T-helper 22 cell (primary cell): ENCODE data around the gene MCU.
"Not testable (repeated sequence)": the region's sequence is repeated elsewhere in the genome, so short reads cannot be mapped to it uniquely, and the experiment has no call there.

ENCODE experiments used
- DNase-seq: peaks from one replicate; pipeline ENCODE4 v3.0.0-alpha.2; 2020; ENCODE audit warnings: low read depth

The MCU gene

GRCh38 chr10:72762042-72762441 is 70.1 kb downstream of the MCU start:
- DNase-seq, result no peak

- no peak for DNase-seq
Observed at GRCh38 chr10:72763201-72763600, 71.3 kb downstream of the MCU start.

- no peak for DNase-seq
Observed at GRCh38 chr10:72764151-72764550, 72.2 kb downstream of the MCU start.

- DNase-seq, result no peak
Observed at GRCh38 chr10:72765051-72765745, 73.3 kb downstream of the MCU start.

GRCh38 chr10:72771195-72771594 is 79.3 kb downstream of the MCU start:
- not testable (repeated sequence) for DNase-seq

- no peak for DNase-seq
Observed at GRCh38 chr10:72772031-72772430, 80.1 kb downstream of the MCU start.

GRCh38 chr10:72779874-72780273 is 87.9 kb downstream of the MCU start:
- no peak for DNase-seq

- DNase-seq, result no peak
Observed at GRCh38 chr10:72782649-72783330, 90.8 kb downstream of the MCU start.

- no peak for DNase-seq
Observed at GRCh38 chr10:72783410-72783833, 91.5 kb downstream of the MCU start.

GRCh38 chr10:72784551-72785351 is 92.8 kb downstream of the MCU start:
- DNase-seq, result no peak

- no peak for DNase-seq
Observed at GRCh38 chr10:72785409-72785808, 93.5 kb downstream of the MCU start.

- DNase-seq, result no peak
Observed at GRCh38 chr10:72790216-72790990, 98.5 kb downstream of the MCU start.

GRCh38 chr10:72792288-72792687 is 100.3 kb downstream of the MCU start:
- no peak for DNase-seq

GRCh38 chr10:72793752-72794151 is 101.8 kb downstream of the MCU start:
- no peak for DNase-seq

- DNase-seq, result no peak
Observed at GRCh38 chr10:72794260-72794659, 102.3 kb downstream of the MCU start.

GRCh38 chr10:72796042-72796441 is 104.1 kb downstream of the MCU start:
- DNase-seq, result no peak

- no peak for DNase-seq
Observed at GRCh38 chr10:72796538-72796937, 104.6 kb downstream of the MCU start.

- DNase-seq, result no peak
Observed at GRCh38 chr10:72800000-72800740, 108.2 kb downstream of the MCU start.

GRCh38 chr10:72800741-72801092 is 108.8 kb downstream of the MCU start:
- no peak for DNase-seq

GRCh38 chr10:72801263-72801868 is 109.4 kb downstream of the MCU start:
- no peak for DNase-seq

- no peak for DNase-seq
Observed at GRCh38 chr10:72802332-72802731, 110.4 kb downstream of the MCU start.
